GM18499 (cell line): ENCODE data around the gene TBX2.

Experiments used
- ATAC-seq: cut with Tn5 transposase; IDR thresholded peaks from one replicate; pipeline ENCODE4 v1.9.1; 2021; ENCODE audit warnings: moderate number of reproducible peaks; ENCODE audit not compliant: insufficient read depth, unreplicated experiment

TBX2 gene

DNA sequence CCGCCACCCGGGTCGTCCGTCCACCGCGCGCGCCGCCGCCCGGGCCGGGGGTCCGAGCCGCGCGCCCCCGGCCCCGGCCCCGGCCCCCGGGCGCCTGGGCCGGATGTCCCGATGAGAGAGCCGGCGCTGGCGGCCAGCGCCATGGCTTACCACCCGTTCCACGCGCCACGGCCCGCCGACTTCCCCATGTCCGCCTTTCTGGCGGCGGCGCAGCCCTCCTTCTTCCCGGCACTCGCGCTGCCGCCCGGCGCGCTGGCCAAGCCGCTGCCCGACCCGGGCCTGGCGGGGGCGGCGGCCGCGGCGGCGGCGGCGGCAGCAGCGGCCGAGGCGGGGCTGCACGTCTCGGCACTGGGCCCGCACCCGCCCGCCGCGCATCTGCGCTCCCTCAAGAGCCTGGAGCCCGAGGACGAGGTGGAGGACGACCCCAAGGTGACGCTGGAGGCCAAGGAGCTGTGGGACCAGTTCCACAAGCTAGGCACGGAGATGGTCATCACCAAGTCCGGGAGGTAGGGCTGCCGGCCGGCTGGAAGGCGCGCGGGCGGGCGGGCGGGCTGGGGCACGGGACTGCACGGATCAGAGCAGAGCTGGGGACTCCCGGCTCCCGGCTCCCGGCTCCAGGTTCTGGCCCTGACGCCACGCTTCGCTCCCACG is 548 bp downstream of the TBX2 start:
- ATAC-seq, result no peak

DNA sequence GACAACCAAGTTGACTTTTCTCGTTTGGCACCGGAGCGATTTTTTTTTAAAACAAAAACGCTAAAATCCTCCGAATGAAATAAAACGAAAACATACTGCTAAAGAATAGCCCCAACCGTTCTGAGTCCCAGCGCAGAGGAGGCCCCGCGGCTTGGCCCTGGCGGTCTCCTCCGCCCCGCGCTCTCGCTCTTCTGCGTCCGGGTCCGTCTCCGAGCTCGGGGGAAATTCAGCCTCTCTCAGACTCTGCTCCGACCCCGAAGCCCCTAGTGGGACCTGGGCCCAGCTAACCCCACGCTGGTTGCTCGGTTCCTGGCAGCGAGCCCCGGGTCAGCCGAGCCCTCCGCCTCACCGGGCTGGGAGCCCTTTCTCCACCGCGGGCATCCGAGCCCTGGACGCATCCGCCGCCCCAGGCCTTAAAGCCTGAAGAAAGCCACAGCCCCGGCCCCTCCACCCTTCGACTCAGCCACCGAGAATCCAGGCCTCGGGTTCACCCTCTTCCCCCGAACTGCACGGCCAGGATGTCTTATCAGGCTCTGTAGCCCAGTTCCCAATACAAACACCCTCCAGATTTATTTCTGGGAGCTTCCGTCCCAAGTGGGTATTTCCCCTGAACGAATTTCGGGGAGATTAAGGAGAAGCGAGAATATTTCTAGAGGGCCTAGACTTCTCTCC is 1.2 kb downstream of the TBX2 start:
- ATAC-seq, result no peak

DNA sequence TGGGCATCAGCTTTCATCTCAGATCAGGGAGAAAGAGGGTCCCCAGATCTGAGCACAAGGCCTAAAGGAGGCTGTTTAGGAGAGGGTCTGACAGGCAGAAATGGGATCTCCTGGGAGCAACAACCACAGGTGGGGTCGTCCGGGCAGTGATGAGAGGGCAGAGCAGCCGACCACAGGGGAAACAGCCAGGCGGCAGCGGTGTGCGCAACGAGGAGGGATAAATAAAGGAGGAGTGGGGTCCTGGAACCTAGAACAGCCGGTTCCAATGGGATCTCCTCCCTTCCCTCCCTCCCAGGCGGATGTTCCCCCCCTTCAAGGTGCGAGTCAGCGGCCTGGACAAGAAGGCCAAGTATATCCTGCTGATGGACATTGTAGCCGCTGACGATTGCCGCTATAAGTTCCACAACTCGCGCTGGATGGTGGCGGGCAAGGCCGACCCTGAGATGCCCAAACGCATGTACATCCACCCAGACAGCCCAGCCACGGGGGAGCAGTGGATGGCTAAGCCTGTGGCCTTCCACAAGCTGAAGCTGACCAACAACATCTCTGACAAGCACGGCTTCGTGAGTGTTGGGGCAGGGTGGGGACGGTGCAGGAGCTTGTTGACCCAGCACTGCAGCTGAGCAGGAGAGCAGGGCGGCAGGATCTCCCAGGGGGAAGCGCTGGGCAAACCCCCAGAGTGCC is 1.9 kb downstream of the TBX2 start:
- ATAC-seq, result no peak

DNA sequence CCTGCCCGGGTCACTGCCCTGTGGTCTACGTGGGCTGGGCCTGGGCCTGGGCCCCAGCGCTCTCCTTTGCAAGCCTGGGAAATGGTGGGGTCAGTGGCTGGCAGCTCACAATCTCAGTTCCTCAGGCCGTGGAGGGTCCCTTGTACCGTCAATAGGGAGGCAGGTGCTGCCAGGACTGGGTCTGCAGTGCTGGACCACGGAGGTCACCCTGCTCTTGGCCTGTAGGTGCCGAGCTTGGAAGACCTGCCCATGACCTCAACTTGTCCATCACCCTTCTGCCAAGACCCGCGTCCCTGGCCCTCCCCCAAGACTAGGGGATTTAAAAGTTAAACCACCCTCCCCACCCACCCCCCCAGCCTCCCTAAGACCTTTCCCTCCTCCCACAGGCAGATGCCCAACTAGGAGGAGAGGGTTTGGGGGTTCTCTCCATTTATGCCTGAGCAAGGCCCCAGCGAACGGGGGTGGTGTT is 2.5 kb downstream of the TBX2 start:
- no peak for ATAC-seq

DNA sequence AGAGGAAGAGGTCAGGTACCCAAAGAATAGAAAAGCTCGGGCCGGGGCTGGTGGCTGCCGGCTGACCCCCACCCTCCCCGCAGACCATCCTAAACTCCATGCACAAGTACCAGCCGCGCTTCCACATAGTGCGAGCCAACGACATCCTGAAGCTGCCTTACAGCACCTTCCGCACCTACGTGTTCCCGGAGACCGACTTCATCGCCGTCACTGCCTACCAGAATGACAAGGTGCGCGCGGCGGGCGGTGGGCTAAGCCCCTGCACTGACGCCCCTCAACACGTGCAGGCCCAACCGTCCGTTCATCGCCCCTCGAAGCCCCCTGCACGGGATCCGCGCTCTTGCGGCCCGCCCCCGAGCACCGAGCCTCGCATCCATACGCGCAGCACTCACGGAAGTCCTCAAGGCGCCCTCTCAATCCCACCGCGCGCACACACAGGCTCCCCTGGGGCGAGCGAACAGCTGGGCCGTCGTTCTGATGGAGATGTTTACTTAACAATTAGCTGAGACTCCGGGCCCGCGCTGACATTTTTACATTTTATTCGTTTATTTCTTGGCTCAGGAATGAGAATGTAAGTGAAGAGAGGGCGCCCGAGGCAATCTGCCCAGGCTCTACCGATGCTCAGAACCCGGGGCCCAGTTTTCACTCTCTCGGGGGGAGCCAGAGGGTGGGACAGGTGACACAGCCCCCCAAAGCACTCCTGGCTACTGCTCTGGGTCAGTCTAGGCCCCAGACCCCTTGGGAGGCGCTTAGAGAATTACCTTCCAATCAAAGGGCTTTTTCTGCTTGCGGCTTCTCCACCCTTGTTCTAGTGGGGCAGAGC is 3.5 kb downstream of the TBX2 start:
- no peak for ATAC-seq

DNA sequence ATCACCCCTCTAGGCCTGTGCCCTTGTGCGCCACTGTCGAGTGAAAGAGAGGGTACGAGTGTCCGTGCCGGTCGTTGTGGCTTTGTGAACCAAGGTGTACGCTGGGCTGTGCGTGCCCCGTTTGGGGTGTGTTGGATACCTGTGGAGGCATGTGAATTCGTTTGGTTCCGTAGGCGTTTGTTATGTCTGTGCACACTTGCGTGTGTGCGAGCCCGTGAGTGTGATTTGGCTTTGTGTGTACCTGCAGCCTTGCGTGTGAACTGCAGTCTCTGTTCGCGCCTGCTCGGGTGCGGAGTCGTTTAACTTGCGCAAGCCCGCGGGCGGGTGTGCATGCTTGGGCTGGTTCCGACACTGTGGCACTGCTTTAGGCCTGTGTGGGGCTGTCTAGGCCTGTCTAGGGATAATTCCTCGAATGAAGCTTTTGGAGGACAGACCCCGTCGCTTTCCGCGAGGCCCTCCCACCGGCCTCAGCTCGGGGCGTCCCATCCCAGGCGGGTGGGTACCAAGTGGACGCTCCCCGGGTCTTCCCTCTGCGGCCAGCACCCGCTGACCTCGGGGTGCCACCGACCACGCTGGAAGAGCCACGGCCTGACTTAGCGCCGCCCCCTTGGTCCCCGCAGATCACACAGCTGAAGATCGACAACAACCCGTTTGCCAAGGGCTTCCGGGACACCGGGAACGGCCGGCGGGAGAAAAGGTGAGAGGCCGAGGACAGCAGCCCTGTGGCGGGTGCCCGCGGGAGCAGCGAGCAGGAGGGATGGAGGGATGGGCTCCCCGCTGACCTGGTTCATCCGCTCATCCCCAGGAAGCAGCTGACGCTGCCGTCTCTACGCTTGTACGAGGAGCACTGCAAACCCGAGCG is 4.4 kb downstream of the TBX2 start:
- no peak for ATAC-seq

DNA sequence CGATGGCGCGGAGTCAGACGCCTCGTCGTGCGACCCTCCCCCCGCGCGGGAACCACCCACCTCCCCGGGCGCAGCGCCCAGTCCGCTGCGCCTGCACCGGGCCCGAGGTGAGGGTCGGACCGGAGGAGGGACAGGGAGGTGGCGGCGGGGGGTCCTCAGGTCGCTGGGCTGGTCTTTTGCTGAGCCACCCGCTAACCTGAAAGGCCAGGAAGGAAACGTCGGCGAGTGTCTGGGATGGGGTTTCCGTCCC is 4.9 kb downstream of the TBX2 start:
- no peak for ATAC-seq

DNA sequence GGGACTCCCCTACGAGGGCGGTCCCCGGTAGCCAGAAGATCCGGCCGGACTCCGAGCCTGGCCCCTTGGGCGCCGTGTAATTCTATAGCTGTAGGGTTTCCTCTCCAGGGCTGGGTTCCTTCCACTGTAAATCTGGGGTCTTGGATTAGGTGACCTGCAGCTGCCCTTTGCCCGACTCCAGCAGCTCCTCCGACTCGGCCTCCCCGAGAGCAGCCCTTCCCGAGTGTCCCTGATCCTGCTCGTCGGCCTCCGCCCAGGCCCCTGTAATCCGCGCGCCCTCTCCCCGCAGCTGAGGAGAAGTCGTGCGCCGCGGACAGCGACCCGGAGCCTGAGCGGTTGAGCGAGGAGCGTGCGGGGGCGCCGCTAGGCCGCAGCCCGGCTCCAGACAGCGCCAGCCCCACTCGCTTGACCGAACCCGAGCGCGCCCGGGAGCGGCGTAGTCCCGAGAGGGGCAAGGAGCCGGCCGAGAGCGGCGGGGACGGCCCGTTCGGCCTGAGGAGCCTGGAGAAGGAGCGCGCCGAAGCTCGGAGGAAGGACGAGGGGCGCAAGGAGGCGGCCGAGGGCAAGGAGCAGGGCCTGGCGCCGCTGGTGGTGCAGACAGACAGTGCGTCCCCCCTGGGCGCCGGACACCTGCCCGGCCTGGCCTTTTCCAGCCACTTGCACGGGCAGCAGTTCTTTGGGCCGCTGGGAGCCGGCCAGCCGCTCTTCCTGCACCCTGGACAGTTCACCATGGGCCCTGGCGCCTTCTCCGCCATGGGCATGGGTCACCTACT is 5.5 kb downstream of the TBX2 start:
- no peak for ATAC-seq

DNA sequence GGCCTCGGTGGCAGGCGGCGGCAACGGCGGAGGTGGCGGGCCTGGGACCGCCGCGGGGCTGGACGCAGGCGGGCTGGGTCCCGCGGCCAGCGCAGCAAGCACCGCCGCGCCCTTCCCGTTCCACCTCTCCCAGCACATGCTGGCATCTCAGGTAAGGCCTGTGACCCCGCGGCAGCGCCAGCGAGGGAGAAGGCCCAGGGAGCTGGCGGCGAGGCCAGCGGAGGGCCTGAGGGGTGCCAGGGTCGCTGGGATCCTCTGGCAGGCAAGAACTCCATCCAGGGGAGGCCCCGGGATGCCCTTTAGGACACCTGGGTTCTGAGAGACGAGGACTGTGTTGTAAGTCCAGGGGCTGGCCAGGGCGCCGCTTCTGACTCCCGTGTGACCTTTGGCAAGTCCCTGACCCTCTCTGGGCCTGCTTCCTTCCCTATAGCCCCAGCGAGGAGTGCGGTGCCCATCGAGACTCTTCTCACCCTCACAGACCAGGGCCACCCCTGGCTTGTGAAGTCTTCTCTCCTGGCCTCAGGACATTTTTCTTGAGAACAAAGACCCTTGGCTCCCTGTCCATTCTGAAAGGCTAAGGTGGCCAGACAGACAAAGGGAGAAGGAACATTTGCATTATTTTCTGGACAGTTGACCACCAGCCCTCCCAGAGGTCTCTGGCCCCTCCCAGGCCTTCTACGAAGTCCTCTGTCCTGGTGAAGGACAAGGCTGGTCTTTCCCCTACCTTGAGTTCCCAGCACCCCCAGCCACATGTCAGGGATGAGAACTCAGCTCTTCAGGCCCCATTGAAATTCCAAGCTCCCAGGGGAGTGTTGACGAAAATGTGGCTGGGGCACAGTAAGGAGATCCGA is 6.3 kb downstream of the TBX2 start:
- ATAC-seq, result no peak

DNA sequence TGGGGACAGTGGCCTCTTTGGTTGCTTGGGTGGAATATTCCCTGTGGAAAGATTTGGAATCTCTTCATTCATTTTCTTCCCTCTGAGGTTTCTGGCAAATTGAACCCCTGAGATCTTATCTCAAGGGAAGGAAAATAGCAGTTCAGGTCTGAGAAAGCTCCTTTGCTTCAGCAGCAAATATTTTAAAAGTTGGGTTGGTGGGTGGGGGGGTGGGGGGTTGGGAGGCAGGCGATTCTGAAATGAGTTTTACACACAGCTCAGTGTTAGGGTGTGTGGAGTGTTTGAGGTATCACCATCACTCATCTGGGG is 6.8 kb downstream of the TBX2 start:
- ATAC-seq, result no peak

DNA sequence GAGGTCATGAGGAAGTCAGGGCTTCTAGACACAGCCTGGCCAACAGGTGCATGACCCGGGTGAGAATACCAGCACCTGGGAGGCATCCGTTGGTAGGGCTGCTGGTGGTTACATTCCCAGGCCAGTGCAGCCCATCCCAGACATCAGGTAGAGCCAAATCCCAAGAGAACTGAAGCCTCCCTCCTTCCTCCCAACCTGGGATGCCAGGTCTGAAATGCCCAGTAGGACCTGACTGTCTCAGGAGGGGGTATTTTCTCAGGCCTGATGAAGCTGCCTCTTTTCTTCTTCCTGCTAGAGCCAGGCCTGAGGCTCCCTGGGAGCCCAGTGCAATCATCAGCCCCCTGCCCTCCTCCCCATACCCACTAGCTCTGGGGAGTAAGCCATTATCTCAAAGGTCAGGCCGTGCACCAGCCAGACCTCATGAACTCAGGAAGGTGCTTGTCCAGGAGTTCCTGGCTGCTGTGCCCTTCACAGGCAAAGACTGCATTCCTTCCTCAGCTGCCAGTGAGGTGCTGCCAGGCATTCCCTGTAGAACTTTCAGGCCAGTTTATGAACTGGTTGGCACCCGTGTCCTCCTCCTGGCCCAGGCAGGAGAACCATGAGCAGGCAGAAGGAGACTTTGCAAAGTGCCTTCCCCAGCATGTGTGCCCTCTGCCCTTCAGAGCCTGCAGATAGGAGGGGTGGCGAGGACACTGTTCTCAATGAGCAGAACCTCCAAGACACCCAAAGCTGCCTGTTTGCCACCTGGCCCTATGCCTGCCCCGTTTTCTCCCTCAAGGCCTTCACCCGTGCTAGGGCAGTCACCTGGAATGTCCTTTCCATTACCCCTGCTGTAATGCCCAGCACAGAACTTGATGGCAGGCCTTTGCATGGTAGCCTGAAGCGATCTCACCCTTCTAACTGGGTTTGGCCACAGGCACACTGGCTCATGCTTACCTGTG is 7.6 kb downstream of the TBX2 start:
- no peak for ATAC-seq

DNA sequence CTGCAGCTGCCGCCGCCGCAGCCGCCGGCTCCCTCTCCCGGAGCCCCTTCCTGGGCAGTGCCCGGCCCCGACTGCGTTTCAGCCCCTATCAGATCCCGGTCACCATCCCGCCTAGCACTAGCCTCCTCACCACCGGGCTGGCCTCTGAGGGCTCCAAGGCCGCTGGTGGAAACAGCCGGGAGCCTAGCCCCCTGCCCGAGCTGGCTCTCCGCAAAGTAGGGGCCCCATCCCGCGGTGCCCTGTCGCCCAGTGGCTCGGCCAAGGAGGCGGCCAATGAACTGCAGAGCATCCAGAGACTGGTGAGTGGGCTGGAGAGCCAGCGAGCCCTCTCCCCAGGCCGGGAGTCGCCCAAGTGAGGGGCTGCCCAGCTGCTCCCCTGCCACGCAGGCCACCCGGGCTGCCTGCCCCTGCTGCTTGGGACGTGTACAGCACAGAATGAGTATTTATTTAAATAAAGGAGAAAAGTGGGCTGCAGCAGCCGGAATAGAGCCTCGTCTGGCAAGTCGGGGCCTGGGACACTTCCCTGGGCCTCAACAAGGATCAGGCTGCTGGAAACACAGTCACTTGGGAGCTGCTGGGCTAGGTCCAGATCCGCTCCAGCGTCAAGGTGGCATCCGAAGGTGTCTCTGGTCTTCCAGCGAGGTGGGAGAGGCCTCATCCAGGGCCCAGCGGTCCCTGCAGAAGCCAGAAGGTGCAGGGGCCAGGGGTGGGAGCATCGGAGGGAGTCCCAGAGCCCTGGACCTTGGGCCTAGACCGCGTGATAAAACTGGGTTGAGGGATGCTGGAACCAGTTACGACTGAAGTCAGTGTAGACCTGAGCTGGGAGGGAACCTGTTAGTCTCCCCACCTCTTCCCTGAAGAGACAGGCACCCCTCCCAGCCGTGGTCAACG is 8.8 kb downstream of the TBX2 start:
- no peak for ATAC-seq

DNA sequence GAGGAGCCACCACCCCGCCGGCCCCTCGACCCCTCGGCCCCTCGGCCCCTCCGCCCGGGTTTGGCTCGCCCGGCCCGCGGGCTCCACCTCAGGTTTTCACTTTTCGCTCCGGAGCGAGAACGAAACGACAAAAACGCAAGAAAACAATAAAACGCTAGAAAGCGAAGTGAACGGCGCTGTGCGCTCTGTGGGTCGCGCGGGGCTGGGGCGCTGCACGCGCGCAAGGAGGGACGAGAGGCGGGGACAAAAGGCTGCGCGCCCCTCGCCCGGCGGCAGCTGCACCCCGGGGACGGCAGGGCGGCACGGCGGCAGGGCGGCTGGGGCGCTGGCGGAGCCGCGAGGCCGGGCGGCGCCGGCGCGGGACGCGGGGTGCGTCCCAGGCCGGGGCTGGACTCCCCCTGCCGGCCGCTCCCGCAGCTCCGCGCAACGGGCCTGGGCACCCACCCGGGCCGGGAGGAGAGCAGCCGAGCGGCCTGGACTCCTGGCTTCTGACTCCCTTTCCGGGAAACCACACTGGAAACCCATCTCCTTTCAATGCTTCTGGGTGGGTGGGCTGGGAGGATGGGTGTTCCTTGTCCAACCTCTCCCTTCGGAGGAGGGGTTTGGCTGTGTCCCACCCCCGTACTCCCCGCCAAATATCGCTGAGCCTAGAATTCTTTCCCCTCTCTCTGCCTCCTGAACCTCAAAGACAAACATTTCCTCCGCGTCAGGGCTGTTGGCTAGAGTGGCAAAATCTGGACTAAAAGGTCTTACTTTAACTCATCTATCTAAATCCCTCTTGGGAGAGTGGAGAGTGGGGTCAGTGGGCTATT is 9.9 kb downstream of the TBX2 start:
- no peak for ATAC-seq

DNA sequence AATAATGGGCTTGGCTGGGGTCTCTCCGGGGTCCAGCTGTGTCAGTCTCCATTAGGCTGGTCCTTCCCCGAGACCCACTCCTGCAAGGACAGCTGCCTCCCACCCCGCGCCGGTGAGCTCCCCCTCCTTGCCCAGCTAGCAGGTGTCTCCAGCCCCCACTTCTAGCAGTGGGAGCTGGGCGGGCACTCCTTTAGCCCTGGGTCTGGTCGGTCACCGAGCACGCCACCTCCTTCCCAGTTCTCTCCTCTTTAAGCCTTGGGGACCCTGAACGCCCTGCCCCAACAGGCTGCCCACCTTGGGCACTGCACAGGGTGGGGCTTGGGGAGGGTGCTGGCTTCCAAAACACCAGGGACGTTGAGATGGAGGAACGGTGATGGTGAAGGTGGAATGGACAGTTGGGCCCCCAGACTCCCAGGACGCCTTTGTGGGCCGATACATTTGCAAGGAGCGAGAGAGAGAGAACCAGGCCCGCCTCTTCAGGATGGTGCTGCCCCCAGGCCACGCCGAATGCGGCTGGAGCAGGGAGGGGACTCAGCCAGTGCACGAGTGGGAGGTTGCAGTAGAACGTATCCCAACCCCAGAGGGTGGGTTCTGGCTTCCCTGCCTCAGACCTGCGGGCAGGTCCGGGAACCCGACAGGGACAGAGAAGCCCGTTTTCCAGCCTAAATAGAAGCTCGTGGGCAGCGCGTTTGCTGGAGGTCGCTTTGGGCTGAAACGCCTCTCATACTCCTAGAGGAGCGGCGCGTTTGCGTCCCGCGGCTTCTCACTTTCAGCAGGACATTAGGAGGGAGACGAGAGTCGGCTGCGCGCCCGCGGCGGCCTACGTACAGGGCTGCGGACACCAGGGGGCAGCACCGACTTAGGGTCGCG is 10.7 kb downstream of the TBX2 start:
- no peak for ATAC-seq

DNA sequence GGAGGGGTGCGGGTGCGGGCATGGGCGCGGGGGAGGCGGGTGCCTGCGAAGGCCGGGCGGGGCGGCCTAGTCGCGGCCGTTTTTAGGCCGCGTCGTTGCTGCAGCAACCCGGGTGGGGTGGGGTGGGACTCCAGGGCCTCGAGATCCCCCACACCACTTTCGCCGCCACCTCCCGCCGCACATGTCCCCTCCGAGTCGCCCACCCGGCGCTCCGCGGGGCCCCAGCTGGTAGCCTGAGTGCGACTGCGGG is 11.3 kb downstream of the TBX2 start:
- ATAC-seq, result no peak
